ENCODE measurements around the gene BTBD9.
"Not testable (repeated sequence)": the region's sequence is repeated elsewhere in the genome, so short reads cannot be mapped to it uniquely, and the experiment has no call there.

The BTBD9 gene

DNA sequence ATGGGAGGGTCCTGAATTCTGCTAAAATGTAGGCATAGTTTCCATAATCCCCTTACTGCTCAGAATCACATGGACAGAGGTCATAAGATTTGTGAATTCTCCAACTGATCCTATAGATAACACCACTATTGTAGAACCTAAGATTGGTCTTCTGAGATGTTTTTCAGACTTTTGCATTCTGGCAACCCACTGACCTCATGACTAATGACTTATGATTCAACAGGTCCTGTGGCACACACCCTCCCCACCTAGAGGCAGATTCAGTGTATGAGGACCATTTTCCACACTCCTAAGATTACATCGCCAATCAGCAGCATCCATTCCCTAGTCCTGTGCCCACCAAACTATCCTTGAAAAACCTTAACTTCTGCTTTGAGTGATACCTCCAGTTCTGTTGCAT is 207.2 kb downstream of the BTBD9 start:
- no peak overlapping the region for H3K4me3 ChIP-seq (replicated peaks; ENCODE audit: low read depth, low read length)
- no peak for DNase-seq (ENCODE audit: extremely low read depth, low read depth)
- TF ChIP-seq, protein P1, sequence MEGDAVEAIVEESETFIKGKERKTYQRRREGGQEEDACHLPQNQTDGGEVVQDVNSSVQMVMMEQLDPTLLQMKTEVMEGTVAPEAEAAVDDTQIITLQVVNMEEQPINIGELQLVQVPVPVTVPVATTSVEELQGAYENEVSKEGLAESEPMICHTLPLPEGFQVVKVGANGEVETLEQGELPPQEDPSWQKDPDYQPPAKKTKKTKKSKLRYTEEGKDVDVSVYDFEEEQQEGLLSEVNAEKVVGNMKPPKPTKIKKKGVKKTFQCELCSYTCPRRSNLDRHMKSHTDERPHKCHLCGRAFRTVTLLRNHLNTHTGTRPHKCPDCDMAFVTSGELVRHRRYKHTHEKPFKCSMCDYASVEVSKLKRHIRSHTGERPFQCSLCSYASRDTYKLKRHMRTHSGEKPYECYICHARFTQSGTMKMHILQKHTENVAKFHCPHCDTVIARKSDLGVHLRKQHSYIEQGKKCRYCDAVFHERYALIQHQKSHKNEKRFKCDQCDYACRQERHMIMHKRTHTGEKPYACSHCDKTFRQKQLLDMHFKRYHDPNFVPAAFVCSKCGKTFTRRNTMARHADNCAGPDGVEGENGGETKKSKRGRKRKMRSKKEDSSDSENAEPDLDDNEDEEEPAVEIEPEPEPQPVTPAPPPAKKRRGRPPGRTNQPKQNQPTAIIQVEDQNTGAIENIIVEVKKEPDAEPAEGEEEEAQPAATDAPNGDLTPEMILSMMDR (IDR thresholded peaks at IDR 0.05; ENCODE audit: low read depth, low read length, missing control alignments): peak; percentile 2

DNA sequence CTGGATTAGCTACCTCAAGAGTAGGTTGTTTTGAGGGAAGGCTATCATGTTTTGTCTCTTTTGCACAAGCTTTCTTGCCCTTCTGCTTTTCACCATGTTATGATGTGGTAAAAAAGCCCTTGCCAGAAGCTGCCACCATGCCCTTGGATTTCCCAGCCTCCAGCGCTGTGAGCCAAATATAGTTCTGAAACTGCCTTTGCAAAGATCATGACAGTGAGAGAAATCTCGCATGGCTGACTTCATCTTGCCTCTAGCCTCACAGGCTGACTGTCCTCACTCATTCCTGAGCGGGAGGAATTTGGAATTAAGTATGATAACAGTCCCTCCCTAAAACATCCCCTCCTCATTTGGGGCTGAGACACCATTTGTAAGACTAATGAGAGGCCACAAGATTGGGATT is 207.7 kb downstream of the BTBD9 start:
- TF ChIP-seq, protein P1 (IDR thresholded peaks at IDR 0.05; ENCODE audit: low read depth, low read length, missing control alignments): no peak
- no peak overlapping the region for H3K4me3 ChIP-seq (replicated peaks; ENCODE audit: low read depth, low read length)
- no peak for DNase-seq (ENCODE audit: extremely low read depth, low read depth)

GRCh38 chr6:38429546-38429945 is 210.2 kb downstream of the BTBD9 start:
- TF ChIP-seq, protein P1 (IDR thresholded peaks at IDR 0.05; ENCODE audit: low read depth, low read length, missing control alignments): no peak
- H3K4me3 ChIP-seq (replicated peaks; ENCODE audit: low read depth, low read length): no peak overlapping the region
- DNase-seq (ENCODE audit: extremely low read depth, low read depth): no peak

DNA sequence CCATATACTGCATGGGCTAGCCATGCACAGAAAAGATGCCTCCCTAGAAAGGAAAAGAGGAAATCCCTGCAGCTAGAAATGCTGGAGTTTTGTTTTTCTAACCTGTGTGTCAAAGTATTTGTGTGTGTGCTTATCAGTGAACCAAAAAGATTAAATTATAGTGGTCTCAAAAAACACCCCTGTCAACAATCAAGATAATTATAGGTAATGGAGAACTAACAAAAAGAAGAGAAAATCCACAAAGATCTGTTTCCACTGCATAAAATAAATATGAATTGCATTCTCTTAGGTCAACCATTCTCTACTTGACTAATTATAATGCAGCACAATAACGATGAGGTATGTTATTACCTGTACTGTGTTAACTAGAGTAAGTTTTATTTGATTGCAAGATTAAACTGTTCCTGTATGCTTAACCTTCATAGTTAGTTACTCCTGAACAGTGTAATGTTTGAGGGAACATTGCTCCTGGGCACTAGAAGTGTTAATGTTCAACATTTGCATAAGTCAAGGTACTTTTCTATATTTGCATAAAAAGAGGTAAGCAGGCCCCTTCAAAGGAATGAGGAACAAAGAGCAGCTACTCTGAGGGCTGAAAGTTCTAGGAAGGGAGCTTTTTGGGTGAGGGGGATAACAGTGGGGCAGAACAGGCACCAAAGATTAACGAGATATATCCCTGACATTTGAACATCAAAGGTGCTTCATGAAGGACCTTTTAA is 212.1 kb downstream of the BTBD9 start:
- TF ChIP-seq, protein P1 (IDR thresholded peaks at IDR 0.05; ENCODE audit: low read depth, low read length, missing control alignments): no peak
- no peak overlapping the region for H3K4me3 ChIP-seq (replicated peaks; ENCODE audit: low read depth, low read length)
- DNase-seq (ENCODE audit: extremely low read depth, low read depth): no peak

DNA sequence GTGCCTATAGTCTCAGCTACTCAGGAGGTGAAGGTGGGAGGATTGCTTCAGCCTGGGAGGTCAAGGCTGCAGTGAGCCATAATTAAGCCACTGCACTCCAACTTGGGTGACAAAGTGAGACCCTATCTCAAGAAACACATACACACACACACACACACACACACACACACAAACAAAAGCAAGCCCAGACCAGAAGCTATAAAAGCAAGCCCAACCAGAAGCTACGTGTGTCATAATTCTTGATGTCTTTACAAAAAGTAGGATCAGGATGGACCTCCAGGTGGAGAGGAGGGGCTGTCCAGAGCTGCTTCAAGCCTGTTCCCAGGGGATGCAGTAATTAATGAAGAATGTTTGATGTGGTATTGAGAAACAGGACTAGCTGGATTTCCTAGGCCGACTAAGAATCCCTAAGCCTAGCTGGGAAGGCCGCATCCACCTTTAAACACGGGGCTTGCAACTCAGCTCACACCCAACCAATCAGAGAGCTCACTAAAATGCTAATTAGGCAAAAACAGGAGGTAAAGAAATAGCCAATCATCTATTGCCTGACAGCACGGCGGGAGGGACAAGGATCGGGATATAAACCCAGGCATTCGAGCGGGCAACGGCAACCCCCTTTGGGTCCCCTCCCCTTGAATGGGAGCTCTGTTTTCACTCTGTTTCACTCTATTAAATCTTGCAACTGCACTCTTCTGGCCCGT is 213.8 kb downstream of the BTBD9 start:
- not testable (repeated sequence) for DNase-seq (ENCODE audit: extremely low read depth, low read depth); H3K4me3 ChIP-seq (replicated peaks; ENCODE audit: low read depth, low read length)

- no peak for DNase-seq (ENCODE audit: extremely low read depth, low read depth)
- TF ChIP-seq, protein P1 (IDR thresholded peaks at IDR 0.05; ENCODE audit: low read depth, low read length, missing control alignments): no peak
- H3K4me3 ChIP-seq (replicated peaks; ENCODE audit: low read depth, low read length): no peak overlapping the region
These were observed 216.0 kb downstream of the BTBD9 start for GRCh38 chr6:38423746-38424145.

GRCh38 chr6:38420207-38420606 is 219.5 kb downstream of the BTBD9 start:
- no peak overlapping the region for H3K4me3 ChIP-seq (replicated peaks; ENCODE audit: low read depth, low read length)
- DNase-seq (ENCODE audit: extremely low read depth, low read depth): peak; percentile 11
- TF ChIP-seq, protein P1 (IDR thresholded peaks at IDR 0.05; ENCODE audit: low read depth, low read length, missing control alignments): no peak

Measured in HFF-Myc (cell line).